PC-3 (cell line): ENCODE measurements around the gene NDOR1. TPM values are rescaled to one million over a fixed set of nuclear protein-coding genes. Genes with fewer than 3 reads are reported as not detected.
A peak's percentile ranks its signal among the peaks of the same experiment; 100 is the strongest.
"Not testable (repeated sequence)": the region's sequence is repeated elsewhere in the genome, so short reads cannot be mapped to it uniquely, and the experiment has no call there.

Experiments
- ATAC-seq: fragments of 200-7000 bp; cut with Tn5 transposase; 2 replicates; pipeline ENCODE4 v1.9.1; 2020; ENCODE audit warnings: mild to moderate bottlenecking, moderate library complexity
- BruUV-seq: library from RNA; stranded (reverse); fragments of 400-500 nt; replicated peaks from 2 replicates; lab custom pipeline; 2021; lab: Mats Ljungman, UMichigan
- CTCF ChIA-PET: fragments of 300-600 bp; sonication (Branson Sonifier 250); formaldehyde crosslinking; loops from one replicate; lab custom pipeline; 2022; ENCODE audit warnings: antibody characterized with exemption; lab: Charles Lee
- POLR2A ChIA-PET: fragments of 300-600 bp; sonication (Branson Sonifier 250); formaldehyde crosslinking; loops from one replicate; lab custom pipeline; 2022; ENCODE audit warnings: antibody characterized with exemption; ENCODE audit not compliant: unreplicated experiment; lab: Charles Lee
- DNase-seq: peaks from one replicate; pipeline ENCODE4 v3.0.0-alpha.2; 2015
- H2AFZ ChIP-seq: fragments of 300-600 bp; sonication (generic); 2 replicates; pipeline ENCODE4 v1.6.0; 2016; ENCODE audit warnings: antibody characterized with exemption, low read length
- H3F3A ChIP-seq: fragments of 300-600 bp; sonication (generic); one replicate; pipeline ENCODE4 v1.6.0; 2017; ENCODE audit warnings: antibody characterized with exemption, low read length, control low read depth, mild to moderate bottlenecking; ENCODE audit not compliant: unreplicated experiment
- H3K27ac ChIP-seq: fragments of 300-600 bp; sonication (generic); 2 replicates; pipeline ENCODE4 v1.5.1; 2016; ENCODE audit warnings: mild to moderate bottlenecking, low read length
- H3K27me3 ChIP-seq: fragments of 300-600 bp; sonication (generic); 2 replicates; pipeline ENCODE4 v1.6.1; 2016; ENCODE audit warnings: low read length, mixed read lengths
- H3K36me3 ChIP-seq: fragments of 300-600 bp; sonication (generic); 2 replicates; pipeline ENCODE4 v1.6.1; 2016; ENCODE audit warnings: low read depth, mixed run types, low read length, mixed read lengths
- H3K4me1 ChIP-seq: fragments of 300-600 bp; sonication (generic); 2 replicates; pipeline ENCODE4 v1.5.1; 2016; ENCODE audit warnings: low read length; ENCODE audit not compliant: insufficient read depth
- H3K4me2 ChIP-seq: fragments of 300-600 bp; sonication (generic); 2 replicates; pipeline ENCODE4 v1.6.0; 2016; ENCODE audit warnings: low read length
- H3K4me3 ChIP-seq: fragments of 300-600 bp; sonication (generic); 2 replicates; pipeline ENCODE4 v1.5.1; 2016; ENCODE audit warnings: mild to moderate bottlenecking, low read length, mixed read lengths
- H3K79me2 ChIP-seq: fragments of 300-600 bp; sonication (generic); 2 replicates; pipeline ENCODE4 v1.6.1; 2017; ENCODE audit warnings: low read length, mixed read lengths
- H3K9ac ChIP-seq: fragments of 300-600 bp; sonication (generic); 2 replicates; pipeline ENCODE4 v1.6.0; 2016; ENCODE audit warnings: mild to moderate bottlenecking, low read length
- H3K9me2 ChIP-seq: fragments of 300-600 bp; sonication (generic); replicated peaks from 2 replicates; pipeline ENCODE4 v1.6.1; 2016; ENCODE audit warnings: mixed run types, low read length, mixed read lengths
- H3K9me3 ChIP-seq: fragments of 300-600 bp; sonication (generic); 2 replicates; pipeline ENCODE4 v1.6.1; 2016; ENCODE audit warnings: low read length, mixed read lengths
- H4K20me1 ChIP-seq: fragments of 300-600 bp; sonication (generic); 2 replicates; pipeline ENCODE4 v1.6.1; 2016; ENCODE audit warnings: low read length, mixed read lengths
- CTCF ChIP-seq: fragments of 300-600 bp; sonication (generic); conservative IDR thresholded peaks from 2 replicates; pipeline ENCODE4 v1.5.1; 2017; ENCODE audit warnings: antibody characterized with exemption, low read depth, mild to moderate bottlenecking, low read length
- EZH2 ChIP-seq: fragments of 300-600 bp; sonication (generic); IDR thresholded peaks from one replicate; pipeline ENCODE4 v1.6.1; 2017; ENCODE audit warnings: antibody characterized with exemption, mild to moderate bottlenecking, low read length; ENCODE audit not compliant: unreplicated experiment
- EZH2phosphoT487 ChIP-seq: fragments of 300-600 bp; sonication (generic); IDR thresholded peaks from 2 replicates; pipeline ENCODE4 v1.6.1; 2018; ENCODE audit warnings: mild to moderate bottlenecking, antibody characterized with exemption, low read length, borderline replicate concordance
- intact Hi-C: fragments of 100-400 bp; cut with micrococcal nuclease; formaldehyde crosslinking; loops from 2 replicates; pipeline ENCODE4 v1.9.0; 2023
- total RNA-seq: library from RNA; depleted of rRNA; stranded (reverse); fragments of >200 nt; gene quantifications from 2 replicates; pipeline ENCODE4 v1.2.3, GENCODE V29; 2014

The NDOR1 gene
- total RNA-seq, 1 experiment from 2014 or later = 25.7 TPM

DNA sequence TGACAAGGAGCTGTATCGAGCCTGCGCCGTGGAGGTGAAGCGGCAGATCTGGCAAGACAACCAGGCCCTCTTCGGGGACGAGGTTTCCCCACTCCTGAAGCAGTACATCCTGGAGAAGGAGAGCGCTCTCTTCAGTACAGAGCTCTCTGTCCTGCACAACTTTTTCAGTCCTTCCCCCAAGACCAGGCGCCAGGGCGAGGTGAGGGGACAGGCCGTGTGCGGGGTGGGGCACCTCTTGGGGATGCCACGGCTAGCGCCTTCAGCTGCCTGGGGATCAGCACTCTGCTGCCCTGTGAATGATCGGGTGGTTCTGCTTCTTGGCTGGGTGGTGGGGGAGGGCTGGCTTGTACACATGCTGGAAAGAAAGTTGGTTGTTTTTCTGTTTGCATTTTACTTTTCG lies 51.4 kb downstream of the NDOR1 start:
- BruUV-seq = no TSS peak
- TF ChIP-seq EZH2phosphoT487 (no peak), EZH2 (no peak), CTCF (no peak)
- Histone ChIP-seq H2AFZ (no peak overlapping the region), H3K27ac (no peak overlapping the region), H3K27me3 (no peaks in the 10 kb centered on the region), H3K36me3 (no peaks in the 10 kb centered on the region; the same call in 1 of the 2 replicates), H3K4me2 (peak overlapping the region; percentile 94), H3K4me1 (peaks cover 15% of the 10 kb centered on the region; the same call in 1 of the 2 replicates), H3K9me2 (no peaks in the 10 kb centered on the region), H3K9me3 (no peaks in the 10 kb centered on the region), H4K20me1 (no peaks in the 10 kb centered on the region), H3K4me3 (peak overlapping the region; percentile 93), H3K9ac (no peak overlapping the region), H3F3A (no peaks in the 10 kb centered on the region), H3K79me2 (peaks cover 18% of the 10 kb centered on the region)
- DNase-seq = no peak
- ChIA-PET CTCF (no interaction called here), POLR2A (no interaction called here)
- intact Hi-C loops = no loop called here
- ATAC-seq = no peak

DNA sequence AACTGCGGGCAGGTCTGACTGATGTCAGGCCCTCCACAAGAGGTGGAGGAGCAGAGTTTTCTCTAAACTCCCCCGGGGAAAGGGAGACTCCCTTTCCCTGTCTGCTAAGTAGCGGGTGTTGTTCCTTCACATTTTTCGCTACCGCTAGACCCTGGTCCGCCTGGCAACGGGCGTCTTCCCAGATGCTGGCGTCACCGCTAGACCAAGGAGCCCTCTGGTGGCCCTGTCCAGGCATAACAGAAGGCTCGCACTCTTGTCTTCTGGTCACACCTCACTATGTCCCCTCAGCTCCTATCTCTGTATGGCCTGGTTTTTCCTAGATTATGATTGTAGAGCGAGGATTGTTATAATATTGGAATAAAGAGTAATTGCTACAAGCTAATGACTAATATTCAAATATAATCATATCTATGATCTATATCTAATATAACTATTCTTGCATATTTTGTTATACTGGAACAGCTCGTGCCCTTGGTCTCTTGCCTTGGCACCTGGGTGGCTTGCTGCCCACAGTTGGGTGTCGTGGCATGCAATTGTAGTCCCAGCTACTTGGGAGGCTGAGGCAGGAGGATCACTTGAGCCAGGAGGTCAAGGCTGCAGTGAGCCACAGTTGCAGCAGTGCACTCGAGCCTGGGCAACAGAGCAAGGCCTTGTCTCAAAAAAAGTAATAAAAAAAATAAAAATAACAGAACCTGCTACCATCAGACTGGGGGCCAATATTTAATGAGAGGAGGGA lies 56.8 kb downstream of the NDOR1 start:
- not testable (repeated sequence) for ATAC-seq, BruUV-seq

More for the DNA sequence above, 56.8 kb downstream of the NDOR1 start:
- H3K36me3 ChIP-seq, H3K9me2 ChIP-seq, H3K9ac ChIP-seq, H3K79me2 ChIP-seq, H3K27me3 ChIP-seq, intact Hi-C loops, CTCF ChIA-PET, H4K20me1 ChIP-seq, H3K4me3 ChIP-seq, H3K27ac ChIP-seq, H3K4me1 ChIP-seq, DNase-seq, POLR2A ChIA-PET, H3F3A ChIP-seq, H3K4me2 ChIP-seq, H2AFZ ChIP-seq, H3K9me3 ChIP-seq: not testable (repeated sequence)
- TF ChIP-seq CTCF = peak; percentile 37; the same call in 1 of the 2 replicates
